IPS DF 6.9 (cell line): ENCODE measurements around the gene SERTAD4.

Experiments
- DNase-seq: peaks from one replicate; pipeline ENCODE4 v3.0.0-alpha.2; 2013; ENCODE audit warnings: low read depth, low spot score
- H3K27ac ChIP-seq: one replicate; pipeline ENCODE4 v1.5.1; 2013; ENCODE audit warnings: low read length, control low read depth
- H3K27me3 ChIP-seq: 2 replicates; pipeline ENCODE4 v1.6.1; 2013; ENCODE audit warnings: mild to moderate bottlenecking, low read length; ENCODE audit not compliant: control insufficient read depth, insufficient read depth
- H3K36me3 ChIP-seq: 2 replicates; pipeline ENCODE4 v1.6.1; 2013; ENCODE audit warnings: low read length; ENCODE audit not compliant: control insufficient read depth, insufficient read depth
- H3K4me1 ChIP-seq: 2 replicates; pipeline ENCODE4 v1.6.1; 2013; ENCODE audit warnings: low read length; ENCODE audit not compliant: control insufficient read depth, insufficient read depth
- H3K4me3 ChIP-seq: 2 replicates; pipeline ENCODE4 v1.5.1; 2013; ENCODE audit warnings: mild to moderate bottlenecking, low read length
- H3K9me3 ChIP-seq: 2 replicates; pipeline ENCODE4 v1.6.1; 2013; ENCODE audit warnings: low read length, inconsistent platforms; ENCODE audit not compliant: control insufficient read depth, insufficient read depth
- WGBS: extraction: QIAGEN DNeasy Blood & Tissue Kit; methylation state at CpG from one replicate; pipeline ENCODE4 v1.1.7; 2013; ENCODE audit warnings: mixed read lengths, missing lambda C conversion rate; ENCODE audit not compliant: insufficient read length, insufficient coverage; 5-methylcytosine and 5-hydroxymethylcytosine counted together

SERTAD4 gene

GRCh38 chr1:210244746-210245367 is 12.3 kb downstream of the SERTAD4 start:
- no peaks in the 10 kb centered on the region for H3K4me1 ChIP-seq
- WGBS: no CpG with 5 or more reads among the region's 6 CpGs
- no peak for DNase-seq

GRCh38 chr1:210246447-210246846 is 13.9 kb downstream of the SERTAD4 start:
- H3K27ac ChIP-seq: no peak overlapping the region
- no CpG with 5 or more reads among the region's 6 CpGs for WGBS
- no peak overlapping the region for H3K4me3 ChIP-seq
- H3K4me1 ChIP-seq: peaks cover 2% of the 10 kb centered on the region; the same call in 1 of the 2 replicates
- no peaks in the 10 kb centered on the region for H3K9me3 ChIP-seq
- H3K36me3 ChIP-seq: no peaks in the 10 kb centered on the region
- DNase-seq: no peak
- no peaks in the 10 kb centered on the region for H3K27me3 ChIP-seq

More at GRCh38 chr1:210244746-210245367, 12.3 kb downstream of the SERTAD4 start:
- Histone ChIP-seq H3K27me3 (no peaks in the 10 kb centered on the region), H3K36me3 (no peaks in the 10 kb centered on the region), H3K27ac (no peak overlapping the region), H3K4me3 (no peak overlapping the region), H3K9me3 (no peaks in the 10 kb centered on the region)

GRCh38 chr1:210248341-210248740 is 15.7 kb downstream of the SERTAD4 start:
- Histone ChIP-seq H3K27me3 (no peaks in the 10 kb centered on the region), H3K9me3 (no peaks in the 10 kb centered on the region), H3K4me3 (no peak overlapping the region), H3K36me3 (no peaks in the 10 kb centered on the region), H3K27ac (no peak overlapping the region), H3K4me1 (peaks cover 7% of the 10 kb centered on the region)
- DNase-seq: no peak
- no CpG with 5 or more reads among the region's 4 CpGs for WGBS

- H3K27me3 ChIP-seq: no peaks in the 10 kb centered on the region
- peaks cover 7% of the 10 kb centered on the region for H3K4me1 ChIP-seq
- H3K36me3 ChIP-seq: no peaks in the 10 kb centered on the region
- H3K27ac ChIP-seq: no peak overlapping the region
- H3K4me3 ChIP-seq: peak overlapping the region; percentile 2; the same call in 1 of the 2 replicates
- WGBS: no CpG with 5 or more reads among the region's 11 CpGs
- no peak for DNase-seq
- H3K9me3 ChIP-seq: no peaks in the 10 kb centered on the region
Measured at GRCh38 chr1:210250665-210250997, 18.0 kb downstream of the SERTAD4 start.

- no CpG with 5 or more reads among the region's 37 CpGs for WGBS
- DNase-seq: no peak
- Histone ChIP-seq H3K36me3 (no peaks in the 10 kb centered on the region), H3K27ac (no peak overlapping the region), H3K27me3 (no peaks in the 10 kb centered on the region), H3K9me3 (no peaks in the 10 kb centered on the region), H3K4me1 (peaks cover 7% of the 10 kb centered on the region), H3K4me3 (peak overlapping the region; percentile 51; the same call in 1 of the 2 replicates)
Measured at GRCh38 chr1:210250998-210251679, 18.5 kb downstream of the SERTAD4 start.

GRCh38 chr1:210251680-210252490 is 19.3 kb downstream of the SERTAD4 start:
- Histone ChIP-seq H3K4me1 (peaks cover 7% of the 10 kb centered on the region), H3K27ac (no peak overlapping the region), H3K4me3 (peak overlapping the region; percentile 51), H3K9me3 (no peaks in the 10 kb centered on the region), H3K27me3 (no peaks in the 10 kb centered on the region), H3K36me3 (no peaks in the 10 kb centered on the region)
- no peak for DNase-seq
- WGBS: no CpG with 5 or more reads among the region's 58 CpGs

- no peak for DNase-seq
- Histone ChIP-seq H3K27ac (no peak overlapping the region), H3K4me1 (peaks cover 7% of the 10 kb centered on the region), H3K36me3 (no peaks in the 10 kb centered on the region), H3K9me3 (no peaks in the 10 kb centered on the region), H3K4me3 (peak overlapping the region; percentile 33; the same call in 1 of the 2 replicates), H3K27me3 (no peaks in the 10 kb centered on the region)
- no CpG with 5 or more reads among the region's 29 CpGs for WGBS
Measured at GRCh38 chr1:210252621-210253051, 20.0 kb downstream of the SERTAD4 start.

GRCh38 chr1:210254298-210254697 is 21.7 kb downstream of the SERTAD4 start:
- Histone ChIP-seq H3K27ac (no peak overlapping the region), H3K4me3 (no peak overlapping the region), H3K27me3 (no peaks in the 10 kb centered on the region), H3K9me3 (no peaks in the 10 kb centered on the region), H3K36me3 (no peaks in the 10 kb centered on the region), H3K4me1 (peaks cover 7% of the 10 kb centered on the region)
- no peak for DNase-seq

- H3K27ac ChIP-seq: no peak overlapping the region
- no peaks in the 10 kb centered on the region for H3K36me3 ChIP-seq
- H3K27me3 ChIP-seq: no peaks in the 10 kb centered on the region
- no peak overlapping the region for H3K4me3 ChIP-seq
- WGBS: no CpG with 5 or more reads among the region's 13 CpGs
- no peaks in the 10 kb centered on the region for H3K9me3 ChIP-seq
- H3K4me1 ChIP-seq: peaks cover 5% of the 10 kb centered on the region
- no peak for DNase-seq
Measured at GRCh38 chr1:210257698-210258529, 25.3 kb downstream of the SERTAD4 start.

- no peak for DNase-seq
- Histone ChIP-seq H3K4me1 (peaks cover 2% of the 10 kb centered on the region; the same call in 1 of the 2 replicates), H3K27ac (no peak overlapping the region), H3K36me3 (no peaks in the 10 kb centered on the region), H3K4me3 (no peak overlapping the region), H3K9me3 (no peaks in the 10 kb centered on the region), H3K27me3 (no peaks in the 10 kb centered on the region)
- WGBS: no CpG with 5 or more reads among the region's 4 CpGs
Measured at GRCh38 chr1:210259561-210259960, 27.0 kb downstream of the SERTAD4 start.
